NT2/D1 (cell line): ENCODE measurements around the gene HDAC3.
A peak's percentile ranks its signal among the peaks of the same experiment; 100 is the strongest.

Source experiments
- DNase-seq: peaks from one replicate; pipeline ENCODE4 v3.0.0-alpha.2; 2011; ENCODE audit warnings: low read depth, low spot score
- H3K27me3 ChIP-seq: 2 replicates; pipeline ENCODE4 v1.6.0; 2011; ENCODE audit warnings: mild to moderate bottlenecking; ENCODE audit not compliant: insufficient read length, insufficient read depth
- H3K36me3 ChIP-seq: 2 replicates; pipeline ENCODE4 v1.6.1; 2011; ENCODE audit warnings: mild to moderate bottlenecking, low read length, mixed read lengths; ENCODE audit not compliant: insufficient read depth, insufficient read length
- H3K4me1 ChIP-seq: 2 replicates; pipeline ENCODE4 v1.5.1; 2011; ENCODE audit not compliant: insufficient read depth, insufficient read length
- H3K4me3 ChIP-seq: 2 replicates; pipeline ENCODE4 v1.5.1; 2011; ENCODE audit warnings: low read depth; ENCODE audit not compliant: insufficient read length
- H3K9ac ChIP-seq: 2 replicates; pipeline ENCODE4 v1.6.0; 2011; ENCODE audit warnings: low read depth; ENCODE audit not compliant: insufficient read length
- H3K9me3 ChIP-seq: 2 replicates; pipeline ENCODE4 v1.5.1; 2011; ENCODE audit warnings: mild to moderate bottlenecking, low read length; ENCODE audit not compliant: insufficient read depth
- SUZ12 ChIP-seq: IDR thresholded peaks from 2 replicates; pipeline ENCODE4 v1.6.1; 2011; ENCODE audit not compliant: insufficient read length, insufficient read depth; ENCODE audit errors: extremely low read depth
- YY1 ChIP-seq: IDR thresholded peaks from 2 replicates; pipeline ENCODE4 v1.6.1; 2011; ENCODE audit not compliant: insufficient read length, insufficient read depth
- ZNF274 ChIP-seq: IDR thresholded peaks from 2 replicates; pipeline ENCODE4 v1.6.1; 2011; ENCODE audit warnings: mild to moderate bottlenecking, low read depth, low read length

HDAC3 gene

GRCh38 chr5:141633871-141634561 is 2.6 kb downstream of the HDAC3 start:
- TF ChIP-seq ZNF274 (no peak), SUZ12 (no peak), YY1 (no peak)
- peaks cover 4% of the 10 kb centered on the region for H3K4me1 ChIP-seq
- peaks cover 30% of the 10 kb centered on the region for H3K36me3 ChIP-seq
- H3K9me3 ChIP-seq, result no peaks in the 10 kb centered on the region
- H3K9ac ChIP-seq, result no peak overlapping the region
- H3K27me3 ChIP-seq, result no peaks in the 10 kb centered on the region
- no peak for DNase-seq
- no peak overlapping the region for H3K4me3 ChIP-seq

GRCh38 chr5:141632650-141633049 is 4.0 kb downstream of the HDAC3 start:
- no peaks in the 10 kb centered on the region for H3K4me1 ChIP-seq

GRCh38 chr5:141630570-141631140 is 6.0 kb downstream of the HDAC3 start:
- Histone ChIP-seq H3K9ac (no peak overlapping the region), H3K27me3 (no peaks in the 10 kb centered on the region), H3K9me3 (no peaks in the 10 kb centered on the region), H3K4me3 (no peak overlapping the region), H3K4me1 (no peaks in the 10 kb centered on the region), H3K36me3 (peaks cover 58% of the 10 kb centered on the region)
- no peak for DNase-seq
- TF ChIP-seq ZNF274 (no peak), SUZ12 (no peak), YY1 (no peak)

More at GRCh38 chr5:141632650-141633049, 4.0 kb downstream of the HDAC3 start:
- Histone ChIP-seq H3K27me3 (no peaks in the 10 kb centered on the region), H3K36me3 (peaks cover 43% of the 10 kb centered on the region), H3K9me3 (no peaks in the 10 kb centered on the region), H3K4me3 (no peak overlapping the region), H3K9ac (no peak overlapping the region)
- no peak for TF ChIP-seq YY1
- TF ChIP-seq ZNF274, result no peak
- TF ChIP-seq SUZ12, result no peak
- DNase-seq, result no peak

DNA sequence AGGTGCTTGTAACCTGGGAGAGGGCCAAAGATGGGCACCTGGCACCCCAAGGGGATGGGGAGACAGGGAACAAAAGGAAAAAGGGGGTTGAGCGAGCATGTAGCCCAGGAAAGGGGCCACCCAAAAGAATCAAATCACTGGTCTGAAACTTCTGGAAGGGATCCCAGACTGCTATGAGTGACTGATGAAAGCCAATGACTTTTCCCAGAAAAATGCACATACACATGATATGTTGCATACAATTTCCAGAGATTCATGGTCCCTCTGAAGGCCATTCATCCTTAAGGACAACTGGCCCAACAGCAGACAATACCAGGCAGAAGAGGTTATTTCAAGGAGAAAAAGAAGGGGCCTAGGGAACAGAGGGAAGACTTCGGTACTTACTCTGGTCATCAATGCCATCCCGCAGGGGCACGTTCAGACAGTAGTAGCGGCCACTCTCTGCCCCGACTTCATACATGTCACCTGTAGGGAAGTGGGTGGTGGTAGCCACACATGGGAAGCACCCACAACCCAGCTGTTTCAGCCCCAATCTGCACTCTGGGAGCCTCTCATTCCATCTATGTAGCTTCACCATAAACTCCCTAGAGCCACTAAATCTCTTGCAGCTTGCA is 8.4 kb downstream of the HDAC3 start:
- Histone ChIP-seq H3K4me3 (no peak overlapping the region), H3K9ac (no peak overlapping the region), H3K9me3 (no peaks in the 10 kb centered on the region), H3K27me3 (no peaks in the 10 kb centered on the region), H3K36me3 (peaks cover 65% of the 10 kb centered on the region), H3K4me1 (no peaks in the 10 kb centered on the region)
- TF ChIP-seq SUZ12 (no peak), YY1 (no peak), ZNF274 (no peak)
- DNase-seq, result no peak

GRCh38 chr5:141623611-141624010 is 13.0 kb downstream of the HDAC3 start:
- H3K9ac ChIP-seq, result peak overlapping the region; percentile 7
- TF ChIP-seq ZNF274, result no peak
- TF ChIP-seq SUZ12, result no peak
- no peak for TF ChIP-seq YY1
- peaks cover 64% of the 10 kb centered on the region for H3K36me3 ChIP-seq
- no peaks in the 10 kb centered on the region for H3K27me3 ChIP-seq
- H3K4me3 ChIP-seq, result no peak overlapping the region
- no peaks in the 10 kb centered on the region for H3K9me3 ChIP-seq
- no peaks in the 10 kb centered on the region for H3K4me1 ChIP-seq
- no peak for DNase-seq

DNA sequence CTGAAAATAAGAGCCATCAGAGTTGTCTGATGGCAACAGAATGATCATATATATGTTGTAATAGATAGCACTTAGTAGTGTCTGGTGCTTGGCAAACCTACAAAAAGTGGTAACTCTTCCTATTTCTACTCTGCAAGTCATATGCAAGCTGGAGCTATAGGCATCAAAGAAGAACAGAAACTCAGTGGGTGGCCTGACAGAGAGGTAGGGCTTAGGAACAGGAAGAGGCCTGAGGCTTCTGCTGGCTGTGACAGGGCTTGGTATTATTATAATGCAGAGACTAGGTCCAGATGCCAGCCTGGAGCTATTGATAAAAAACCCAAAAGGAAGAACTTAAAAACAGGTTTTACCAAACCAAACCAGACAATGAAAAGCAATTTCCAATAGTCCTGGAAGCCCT is 13.5 kb downstream of the HDAC3 start:
- no peak for TF ChIP-seq ZNF274
- TF ChIP-seq YY1, result no peak
- no peak for TF ChIP-seq SUZ12
- DNase-seq, result no peak
- no peak overlapping the region for H3K9ac ChIP-seq

More for the DNA sequence above, 13.5 kb downstream of the HDAC3 start:
- no peaks in the 10 kb centered on the region for H3K27me3 ChIP-seq
- no peaks in the 10 kb centered on the region for H3K9me3 ChIP-seq
- H3K4me1 ChIP-seq, result no peaks in the 10 kb centered on the region
- H3K36me3 ChIP-seq, result peaks cover 60% of the 10 kb centered on the region
- H3K4me3 ChIP-seq, result no peak overlapping the region
